ENCODE measurements around the gene CRACR2A.

CRACR2A gene

DNA sequence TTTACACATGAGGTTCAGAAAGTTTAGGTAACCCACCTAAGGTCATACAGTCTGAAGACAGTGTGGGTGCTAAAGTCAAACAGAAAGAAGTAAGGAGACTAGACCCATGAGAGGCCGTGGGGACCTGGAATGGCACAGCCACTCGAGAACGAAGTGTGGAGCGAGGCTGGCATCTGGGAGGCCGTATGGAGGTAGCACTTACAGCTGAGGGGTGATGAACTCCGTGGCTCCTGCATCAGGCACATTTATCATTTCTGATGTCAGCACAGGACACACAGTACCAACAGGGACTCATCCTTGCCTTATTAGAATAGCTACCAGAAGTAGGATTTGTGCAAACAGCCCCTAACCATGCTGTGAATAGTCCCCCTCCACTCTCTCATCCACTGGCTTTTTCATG is 30.5 kb downstream of the CRACR2A start:
- no peak for DNase-seq

DNA sequence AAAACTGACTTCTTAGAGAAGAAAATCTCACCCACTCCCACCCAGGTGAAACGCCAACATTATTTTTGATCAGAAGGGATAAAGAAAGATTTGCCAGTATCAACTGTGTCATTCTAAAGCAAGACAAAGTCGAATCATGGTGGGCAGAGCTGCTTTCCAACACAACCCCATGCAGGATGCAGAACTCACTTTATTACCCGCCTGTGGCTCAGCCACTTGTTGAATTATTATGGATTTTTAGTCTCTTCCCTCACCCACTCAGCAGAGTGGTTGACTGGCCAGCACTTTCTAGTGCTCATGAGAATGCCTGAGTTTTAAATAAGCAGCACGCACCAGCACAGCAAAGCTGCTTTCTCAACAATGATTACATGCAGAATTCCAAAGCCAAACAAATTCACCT is 32.1 kb downstream of the CRACR2A start:
- DNase-seq: no peak

DNA sequence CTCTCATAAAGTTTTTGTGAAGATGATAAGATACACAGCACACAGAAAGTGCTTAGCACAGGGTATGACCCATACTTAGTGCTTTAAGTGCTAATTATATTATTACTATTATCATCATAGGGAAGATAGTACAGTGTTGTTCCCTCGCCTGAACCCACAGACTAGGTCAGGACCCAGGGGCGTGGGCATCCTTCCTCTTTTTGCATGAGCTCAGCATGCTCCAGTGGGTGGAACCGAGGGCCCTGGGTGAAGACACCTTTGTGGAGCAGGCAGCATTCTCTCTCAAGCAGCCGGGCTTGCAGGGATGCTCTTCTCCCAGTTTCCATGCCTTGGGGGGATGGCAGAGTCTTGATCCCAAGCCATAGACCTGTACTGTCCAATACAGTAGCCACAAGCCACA is 34.8 kb downstream of the CRACR2A start:
- peak in 1 of 2 experiments; percentile 3 for DNase-seq

DNA sequence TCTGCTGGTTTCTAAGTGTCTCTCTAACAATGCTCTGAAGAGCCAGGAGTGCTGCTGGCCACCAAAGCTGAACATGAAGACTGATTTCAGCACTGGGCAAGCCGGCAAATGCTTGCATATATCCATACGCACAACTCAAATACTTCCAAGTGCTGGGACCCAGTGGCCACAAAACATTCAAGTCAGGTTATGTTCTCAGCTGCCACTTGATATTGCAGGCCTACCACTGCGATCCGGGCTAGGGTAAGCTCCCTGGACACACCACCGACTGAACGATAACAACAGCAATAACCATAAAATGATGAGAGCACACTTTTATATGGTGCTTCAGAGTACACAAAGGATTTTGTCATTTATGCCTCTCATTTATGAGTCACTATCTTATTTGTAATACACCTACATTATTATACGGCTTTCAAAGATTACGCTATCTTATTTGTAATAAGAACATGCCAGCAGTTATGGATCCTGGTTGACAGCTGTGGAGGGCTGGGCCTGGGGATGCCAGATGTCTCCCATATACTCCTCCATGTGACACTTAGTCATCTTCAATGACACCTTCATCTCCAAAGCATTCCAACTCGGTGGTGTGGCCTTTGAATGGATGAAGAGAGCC is 35.5 kb downstream of the CRACR2A start:
- no peak for DNase-seq

DNA sequence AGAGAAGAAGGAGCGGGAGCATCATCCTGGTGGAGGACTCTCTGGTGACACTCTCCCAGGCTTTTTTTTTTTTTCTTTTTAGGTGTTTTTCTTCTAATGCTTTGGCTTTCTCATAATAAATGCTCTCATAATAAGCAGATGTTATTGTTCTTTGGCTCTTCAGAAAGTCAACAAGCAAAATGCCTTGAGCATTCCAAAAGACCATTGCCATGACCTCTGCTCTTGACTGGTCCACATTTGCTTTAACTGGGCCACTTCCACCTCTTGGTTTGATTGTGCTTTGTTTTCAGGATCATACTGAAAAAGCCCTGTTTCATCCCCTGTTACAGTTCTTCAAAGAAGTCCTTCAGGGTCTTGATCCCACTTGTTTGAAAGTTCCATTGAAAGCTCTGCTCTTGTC is 36.9 kb downstream of the CRACR2A start:
- no peak for DNase-seq

DNA sequence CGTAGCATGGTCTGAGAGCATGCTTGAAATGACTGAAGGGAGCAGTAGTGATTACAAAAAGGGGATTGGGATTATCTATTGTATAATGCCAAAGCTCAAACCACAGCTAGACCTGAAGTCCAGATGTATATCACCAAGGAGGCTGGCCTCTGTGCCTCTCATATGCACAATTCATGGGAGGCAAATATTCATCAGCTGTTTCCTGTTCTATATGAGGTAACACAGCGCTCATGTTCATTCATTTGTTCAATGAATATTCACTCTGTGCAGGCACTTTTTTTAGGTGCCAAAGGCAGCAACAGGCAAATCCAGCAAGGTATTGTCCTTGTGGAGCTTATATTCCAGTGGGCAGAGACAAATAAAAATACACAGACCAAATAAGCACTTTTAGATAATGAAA is 39.0 kb downstream of the CRACR2A start:
- no peak for DNase-seq

DNA sequence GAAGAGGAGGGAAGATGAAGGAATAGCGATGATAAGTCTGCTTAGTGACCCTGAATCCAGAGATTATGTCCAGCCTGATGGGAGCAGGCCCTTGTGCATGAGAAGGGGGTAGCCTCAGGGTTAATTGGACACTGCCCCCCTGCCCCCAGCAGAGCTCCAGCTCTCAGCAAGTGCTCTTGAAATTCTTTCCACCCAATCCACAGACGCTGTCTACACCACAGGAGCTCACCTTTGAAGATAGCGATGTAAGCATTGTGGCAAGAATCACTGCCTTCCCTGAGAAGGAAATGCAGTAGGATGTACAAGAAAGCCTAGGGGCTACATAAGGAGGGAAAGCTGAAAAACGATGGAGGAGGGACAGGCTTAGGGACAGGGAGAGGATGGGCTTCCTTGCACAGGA is 39.4 kb downstream of the CRACR2A start:
- no peak for DNase-seq

DNA sequence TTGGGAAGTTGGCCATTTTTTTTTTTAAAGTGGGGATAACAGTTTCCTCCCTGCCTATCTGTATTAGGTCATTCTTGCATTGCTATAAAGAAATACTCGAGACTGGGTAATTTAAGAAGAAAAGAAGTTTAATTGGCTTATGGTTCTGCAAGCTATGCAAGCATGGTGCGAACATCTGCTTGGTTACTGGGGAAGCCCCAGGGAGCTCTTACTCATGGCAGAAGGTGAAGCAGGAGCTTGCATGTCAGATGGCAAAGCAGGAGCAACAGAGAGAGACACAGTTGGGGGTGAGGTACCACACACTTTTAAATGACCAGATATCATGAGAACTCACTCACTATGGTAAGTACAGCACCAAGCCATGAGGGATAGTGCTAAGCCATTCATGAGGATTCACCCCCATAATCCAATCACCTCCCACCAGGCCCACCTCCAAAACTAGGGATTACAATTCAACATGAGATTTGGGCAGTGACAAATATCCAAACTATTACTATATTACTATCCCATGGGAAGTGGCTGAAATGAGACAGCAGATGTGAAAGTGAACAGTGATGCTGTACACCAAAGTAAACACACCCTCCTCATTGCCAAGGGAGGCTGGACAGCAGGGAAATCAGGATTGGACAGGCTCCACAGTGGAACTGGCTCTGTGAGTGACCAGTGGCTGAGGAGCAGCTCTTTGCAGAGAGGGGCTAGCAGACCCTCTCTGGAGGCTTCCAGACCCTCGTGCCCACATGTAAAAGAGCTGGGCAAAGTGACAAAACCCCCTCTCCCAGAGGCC is 40.5 kb downstream of the CRACR2A start:
- DNase-seq: no peak

DNA sequence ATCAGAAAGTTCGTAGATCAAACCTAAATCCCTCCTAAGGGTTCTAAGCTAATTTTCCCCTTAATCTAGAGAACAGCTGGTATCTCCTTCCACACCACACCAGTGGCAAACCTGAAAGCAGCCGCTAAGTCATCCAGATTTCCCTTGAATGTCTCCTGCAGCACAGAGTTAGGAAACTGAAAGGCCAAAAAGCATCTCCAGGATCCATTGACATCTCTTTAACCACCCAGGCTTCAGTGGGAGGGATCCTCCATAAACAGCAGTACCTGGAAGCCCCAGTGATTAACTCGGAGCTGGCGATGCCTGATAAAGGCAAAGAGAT is 47.6 kb downstream of the CRACR2A start:
- DNase-seq: no peak

DNA sequence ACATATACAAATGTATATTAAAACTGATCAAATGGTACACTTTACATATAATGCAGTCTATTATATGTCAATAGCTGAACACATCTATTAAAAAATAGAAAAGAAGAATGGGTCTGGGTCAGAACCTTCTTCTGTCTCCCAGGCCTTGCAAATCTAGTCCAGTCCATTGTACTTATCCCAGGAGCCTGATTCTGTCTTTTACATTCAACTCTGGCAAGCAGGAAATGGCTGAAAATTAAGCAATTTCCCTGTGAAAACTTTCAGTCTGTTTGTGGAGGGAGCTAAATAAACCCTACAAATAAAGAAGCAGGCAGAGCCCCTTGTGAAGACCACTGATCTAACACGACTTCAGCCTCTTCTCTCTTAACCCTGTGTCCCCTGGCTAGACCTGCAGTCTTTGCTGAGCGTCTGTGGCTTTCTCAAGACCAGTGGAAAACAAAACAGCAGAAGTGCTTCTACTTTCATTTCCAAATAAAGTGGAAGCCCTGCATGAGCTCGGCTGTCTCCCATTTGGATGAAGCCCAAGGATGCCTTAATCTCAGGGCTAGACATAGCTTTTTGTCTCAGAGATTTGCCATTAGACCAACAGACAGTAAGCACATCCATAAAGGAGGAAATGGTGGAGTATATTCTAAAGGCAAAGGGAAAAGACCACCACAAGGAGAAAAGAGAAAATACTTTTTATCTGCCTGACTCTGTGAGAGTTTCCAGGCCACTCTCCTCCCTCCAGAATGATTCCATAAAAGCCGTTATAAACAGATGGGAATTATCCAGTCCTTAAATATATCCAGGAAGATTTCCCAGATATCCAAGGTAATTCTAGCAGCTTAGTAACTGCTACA is 48.2 kb downstream of the CRACR2A start:
- no peak for DNase-seq

DNA sequence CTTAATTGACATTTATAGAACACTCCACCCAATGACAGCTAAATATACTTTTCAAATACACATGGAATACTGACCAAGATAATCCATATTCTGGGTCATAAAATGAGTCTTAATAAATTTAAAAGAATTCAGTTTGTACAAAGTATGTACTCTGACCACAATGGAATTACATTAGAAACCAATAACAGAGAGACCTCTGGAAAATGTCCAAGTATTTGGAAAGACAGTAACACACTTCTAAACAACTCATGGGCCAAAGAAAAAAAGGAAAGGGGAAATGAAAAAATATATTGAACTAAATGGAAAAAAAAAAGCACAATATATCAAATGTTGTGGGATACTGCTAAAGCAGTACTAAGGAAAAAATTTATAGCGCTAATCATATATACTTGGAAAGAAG is 52.0 kb downstream of the CRACR2A start:
- DNase-seq: no peak

DNA sequence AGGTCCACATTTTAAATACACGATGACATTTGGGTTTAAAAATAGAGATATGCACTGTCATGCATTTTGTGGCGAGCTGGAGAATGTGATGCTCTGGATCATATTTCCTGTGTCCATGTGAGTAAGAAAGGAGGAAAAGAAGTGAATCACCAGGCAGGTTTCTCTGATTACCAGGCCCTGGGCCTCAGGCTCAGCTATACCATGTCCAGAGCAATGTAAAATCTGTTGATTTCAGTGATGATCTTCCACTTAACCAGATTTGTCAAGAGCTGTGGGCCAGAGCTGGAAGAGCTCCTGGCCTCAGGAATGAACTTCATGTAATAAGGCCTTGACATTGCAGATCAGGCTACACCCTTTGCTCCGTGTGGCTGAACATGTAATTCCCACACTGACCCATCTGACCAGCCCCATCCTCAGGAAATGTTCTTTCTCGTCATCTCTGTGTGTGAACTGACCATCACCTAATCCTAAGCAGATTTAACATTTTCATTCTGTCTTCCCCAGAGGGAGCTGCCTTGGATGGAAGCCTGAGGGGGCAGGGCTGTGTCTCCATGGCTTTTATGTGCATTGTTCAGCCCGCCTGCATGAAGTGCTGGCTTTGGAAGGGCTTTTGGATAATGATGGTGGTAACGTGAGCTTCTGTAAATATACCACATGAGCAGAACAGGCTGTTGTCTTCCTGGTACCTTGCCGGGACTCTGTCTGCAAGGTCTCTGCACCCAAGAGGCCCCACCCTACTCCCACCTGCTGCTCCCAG is 54.5 kb downstream of the CRACR2A start:
- no peak for DNase-seq

DNA sequence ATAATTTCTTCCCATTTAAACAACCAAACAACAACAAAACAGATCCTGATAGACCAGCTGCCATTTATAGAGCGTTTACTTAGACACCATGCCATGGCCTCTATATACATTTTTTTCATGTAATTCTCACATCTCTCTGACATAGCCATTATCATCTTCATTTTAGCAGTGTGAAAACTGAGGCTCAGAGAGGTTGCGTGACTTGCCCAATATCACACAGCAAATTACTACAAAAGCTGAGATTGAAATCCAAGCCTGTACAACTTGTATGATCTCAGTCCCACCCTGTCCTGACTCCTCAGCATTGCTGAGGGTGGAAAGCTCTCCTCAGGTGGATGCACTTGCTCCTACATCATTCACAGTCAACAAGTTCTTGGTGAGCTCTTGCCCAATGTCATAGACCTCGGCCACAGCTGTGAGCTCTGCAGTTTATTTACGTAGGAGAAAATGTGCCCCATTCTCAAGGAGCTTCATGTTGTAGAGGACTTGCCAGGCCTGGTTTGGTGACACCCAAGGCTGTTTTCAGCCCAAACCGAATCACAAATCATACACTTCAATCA is 55.5 kb downstream of the CRACR2A start:
- no peak for DNase-seq

DNA sequence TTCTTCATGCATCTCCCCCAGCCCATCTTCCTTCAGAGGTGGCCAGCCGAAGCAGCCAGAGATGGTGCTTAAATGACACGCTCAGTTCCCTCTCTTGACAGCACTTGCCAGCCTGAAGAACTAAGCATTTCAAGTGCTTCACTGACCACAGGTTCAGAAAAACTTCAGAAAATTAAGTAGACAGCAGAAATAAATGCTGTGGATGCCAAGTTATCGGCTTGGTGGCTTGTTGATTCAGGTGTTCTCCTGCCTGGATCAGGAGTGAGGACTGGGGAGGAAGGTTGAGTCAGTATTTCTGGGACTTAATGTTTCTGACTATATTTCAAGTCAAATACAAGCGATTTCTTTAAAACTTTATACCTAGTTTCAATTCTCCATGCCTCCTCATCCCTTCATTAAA is 58.2 kb downstream of the CRACR2A start:
- DNase-seq: no peak

DNA sequence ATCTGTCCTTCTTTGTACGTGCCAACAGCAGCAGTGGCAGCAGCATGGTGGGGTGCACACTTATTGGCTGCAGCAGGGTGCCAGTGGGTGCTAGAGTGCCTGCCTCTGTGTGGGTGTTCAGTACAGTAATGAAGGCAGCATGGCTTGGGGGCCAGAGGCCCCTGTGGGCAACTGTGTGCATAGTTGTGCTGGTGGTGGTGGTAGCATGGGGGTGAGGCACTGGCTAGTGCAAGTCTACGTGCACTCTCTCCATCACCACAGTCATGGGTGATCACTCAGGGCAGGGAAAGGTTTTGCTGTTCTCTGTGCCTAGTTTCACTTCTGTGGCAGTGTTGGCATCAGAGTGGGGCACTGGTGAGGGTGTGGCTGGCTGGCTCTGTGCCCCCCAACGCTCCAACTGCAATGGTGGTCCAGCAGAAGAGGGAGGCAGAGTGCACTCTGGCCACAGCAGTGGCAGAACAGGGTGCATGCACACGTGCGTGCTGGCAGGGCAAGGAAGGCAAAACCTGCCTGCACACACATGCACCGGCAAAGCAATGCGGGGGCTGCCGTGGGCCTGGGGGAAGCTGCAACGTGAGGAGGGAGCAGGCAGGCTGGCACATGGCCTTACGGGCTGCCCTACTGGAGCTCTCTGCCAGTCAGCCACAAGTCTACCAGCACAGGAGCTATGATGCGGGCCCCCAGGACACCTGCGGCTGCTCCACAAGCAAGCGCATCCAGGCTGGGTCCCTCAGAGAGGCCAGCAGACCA is 60.1 kb downstream of the CRACR2A start:
- DNase-seq: no peak

DNA sequence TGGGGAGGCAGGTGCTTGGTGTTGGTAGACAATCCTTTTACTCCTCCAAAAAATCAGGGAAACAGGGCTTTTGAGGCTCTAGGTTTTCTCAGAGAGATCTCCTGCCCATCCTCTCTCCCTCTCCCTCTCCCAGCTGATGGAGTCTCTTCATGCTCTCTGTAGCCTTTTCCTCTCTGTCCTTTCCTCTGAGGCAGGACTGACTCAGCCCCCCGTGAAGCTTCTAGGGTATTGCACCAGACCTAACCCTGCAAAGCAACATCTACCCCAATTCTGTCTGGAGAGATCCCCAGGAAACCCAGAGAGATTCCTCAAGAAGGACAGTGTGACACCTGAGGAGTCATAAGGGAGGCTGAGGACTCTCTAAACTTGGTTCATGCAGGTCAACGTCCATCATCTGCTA is 66.4 kb downstream of the CRACR2A start:
- no peak for DNase-seq

DNA sequence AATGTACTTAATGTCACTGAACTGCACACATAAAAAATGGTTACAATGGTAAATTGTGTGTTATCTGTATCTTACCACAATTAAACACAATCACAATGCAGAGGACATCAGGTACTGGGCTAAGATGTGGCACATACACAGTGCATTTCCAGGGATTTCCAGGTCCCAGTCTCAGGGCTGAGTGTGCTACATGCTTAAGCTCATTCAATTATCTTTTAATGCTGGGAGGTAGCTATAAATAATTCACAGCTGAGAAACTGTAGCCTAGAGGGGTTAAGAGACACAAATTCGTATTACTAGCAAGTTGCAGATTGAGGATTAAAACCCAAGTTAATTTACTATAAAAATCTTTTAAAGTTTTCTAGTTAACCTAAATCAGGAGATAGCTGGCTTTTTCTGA is 67.1 kb downstream of the CRACR2A start:
- no peak for DNase-seq

DNA sequence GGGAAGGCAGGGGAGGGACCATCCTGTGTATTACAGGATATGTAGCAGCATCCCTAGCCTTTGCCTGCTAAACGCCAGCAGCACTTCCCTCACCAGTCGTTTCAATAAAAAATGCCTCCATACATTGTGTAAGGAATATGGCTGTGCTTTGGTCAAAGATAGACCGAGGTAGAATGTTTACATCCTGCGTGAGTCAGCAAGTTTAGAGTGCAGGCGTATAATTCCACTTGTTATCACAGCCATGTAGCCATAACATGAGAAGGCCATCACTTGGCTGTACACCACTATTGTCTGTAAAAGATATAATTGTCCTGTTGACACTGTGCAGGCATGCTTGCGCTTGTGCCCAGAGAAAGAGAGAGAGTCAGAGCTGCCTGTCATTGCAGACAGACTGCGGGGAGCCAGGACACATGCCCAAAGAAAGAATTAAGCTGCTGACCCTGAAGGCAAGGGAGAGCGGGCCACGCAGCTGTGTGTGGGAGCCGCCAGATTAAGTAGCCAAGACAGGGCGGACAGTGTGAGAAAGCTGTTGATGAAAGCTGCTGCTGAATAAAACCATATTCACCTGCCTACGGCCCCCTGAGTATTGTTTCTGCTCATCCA is 68.4 kb downstream of the CRACR2A start:
- no peak for DNase-seq

DNA sequence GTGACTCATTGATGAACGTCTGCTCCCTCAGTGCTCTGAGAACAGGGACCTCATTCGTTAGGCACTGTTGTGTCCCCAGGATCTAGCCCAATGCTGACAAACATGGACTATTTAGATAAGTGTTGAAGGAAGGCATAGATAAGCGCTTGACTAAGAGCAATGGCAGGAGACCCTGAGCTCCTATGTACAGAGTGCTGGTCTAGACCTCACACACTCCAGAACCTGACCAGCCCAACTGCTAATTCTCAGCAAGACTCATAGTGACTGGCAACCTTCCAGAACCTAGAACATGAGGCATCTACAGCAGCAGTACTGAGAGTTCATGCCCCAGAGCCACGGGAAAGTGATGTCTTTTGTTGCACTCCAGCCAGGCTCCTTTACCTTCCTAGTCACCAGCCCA is 69.2 kb downstream of the CRACR2A start:
- no peak for DNase-seq

DNA sequence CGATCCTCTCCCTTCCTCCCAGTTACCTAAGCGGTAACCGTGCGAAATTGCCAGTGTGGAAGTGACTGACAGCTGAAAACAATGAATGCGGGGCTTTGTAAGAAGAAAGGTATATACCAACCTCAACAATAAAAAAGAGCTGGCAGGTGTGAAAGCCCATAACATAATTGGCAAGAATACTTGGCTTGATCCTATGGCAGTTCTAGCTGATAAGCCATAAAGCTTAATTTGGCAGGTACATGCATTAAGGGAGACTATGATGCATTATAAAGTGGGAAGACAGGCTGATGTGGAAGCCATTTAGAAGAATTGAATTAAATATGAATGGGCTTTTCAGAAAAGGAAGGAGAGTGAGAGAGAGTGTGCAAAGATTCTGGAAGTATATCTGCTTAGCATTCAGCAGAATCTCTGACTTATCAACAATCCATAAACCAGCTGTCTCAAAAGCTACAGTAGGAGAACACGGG is 71.3 kb downstream of the CRACR2A start:
- DNase-seq: no peak

DNA sequence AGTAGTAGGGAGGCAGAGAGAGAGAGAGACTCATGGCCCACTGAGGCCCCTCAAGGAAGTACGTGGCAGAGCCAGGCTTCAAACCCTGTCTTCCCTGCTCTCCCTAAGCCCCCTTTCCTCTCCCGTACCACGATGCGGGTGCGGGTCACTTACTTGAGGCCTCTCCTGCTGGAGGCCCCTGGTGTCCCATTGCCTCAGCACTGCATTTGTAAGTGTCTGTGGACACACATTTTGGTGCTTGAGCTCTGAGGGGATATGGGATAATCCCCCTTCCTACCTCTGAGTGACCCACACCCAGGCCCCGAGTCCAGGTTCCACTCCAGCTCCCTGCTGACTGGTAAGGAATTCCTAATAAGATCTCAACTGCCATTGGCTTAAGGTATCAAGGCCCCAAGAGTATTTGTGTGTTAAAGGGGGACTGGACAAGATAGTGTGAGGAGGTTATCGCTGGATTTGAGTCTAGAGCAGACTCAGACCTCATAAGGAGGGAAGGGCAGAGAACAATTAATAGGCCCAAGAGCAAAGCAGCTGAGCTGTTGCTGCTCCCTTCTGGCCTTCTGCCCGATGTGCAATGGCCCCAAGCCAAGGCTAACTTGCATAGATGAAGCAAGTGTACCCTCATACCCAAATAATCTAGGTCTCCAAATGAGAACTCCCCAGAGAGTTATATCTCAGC is 71.9 kb downstream of the CRACR2A start:
- no peak for DNase-seq
